Measurements from ENCODE around the gene MOB3A.
"Not testable (repeated sequence)": the region's sequence is repeated elsewhere in the genome, so short reads cannot be mapped to it uniquely, and the experiment has no call there.

The MOB3A gene

DNA sequence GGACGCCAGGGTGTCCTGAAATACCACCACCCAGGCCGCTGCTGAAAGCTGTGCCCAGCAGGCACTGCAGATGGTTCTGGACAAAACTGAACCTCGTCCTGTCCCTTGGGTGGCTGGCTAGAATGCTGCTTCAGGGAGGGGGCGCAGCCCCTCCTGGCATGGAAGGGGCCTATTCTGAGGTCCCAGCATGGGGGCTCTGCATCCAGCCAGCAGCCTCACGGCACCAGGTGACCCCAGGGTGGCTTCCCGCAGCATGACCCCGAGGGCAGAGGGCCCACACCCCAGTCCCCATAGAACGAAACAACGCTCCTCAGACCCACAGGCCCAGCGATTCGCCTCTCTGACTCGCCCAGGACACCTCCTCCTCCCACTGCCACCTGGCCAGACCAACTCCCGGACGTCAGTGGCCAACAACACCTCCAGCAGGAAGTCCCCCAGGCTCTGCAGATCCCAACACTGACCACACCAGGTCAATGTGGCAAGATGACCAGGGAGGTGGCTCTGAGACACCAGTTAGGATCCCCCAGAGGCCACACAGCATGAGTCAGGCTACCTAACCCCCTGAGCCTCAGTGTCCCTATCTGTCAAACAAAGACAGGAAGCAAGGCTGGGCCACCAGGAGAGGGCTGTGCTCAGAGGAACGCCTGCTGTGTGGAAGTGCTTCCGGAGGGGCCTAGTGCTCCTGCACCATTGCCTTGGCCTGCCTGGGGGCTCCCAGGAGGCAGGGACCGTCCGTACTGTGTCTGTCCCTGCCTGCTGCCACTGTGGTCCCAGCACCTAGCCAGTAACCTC, 51.2 kb downstream of the MOB3A start:
- DNase-seq = no peak

GRCh38 chr19:2043961-2044708, 52.0 kb downstream of the MOB3A start:
- DNase-seq = no peak

GRCh38 chr19:2043251-2043641, 52.9 kb downstream of the MOB3A start:
- no peak for DNase-seq

DNA sequence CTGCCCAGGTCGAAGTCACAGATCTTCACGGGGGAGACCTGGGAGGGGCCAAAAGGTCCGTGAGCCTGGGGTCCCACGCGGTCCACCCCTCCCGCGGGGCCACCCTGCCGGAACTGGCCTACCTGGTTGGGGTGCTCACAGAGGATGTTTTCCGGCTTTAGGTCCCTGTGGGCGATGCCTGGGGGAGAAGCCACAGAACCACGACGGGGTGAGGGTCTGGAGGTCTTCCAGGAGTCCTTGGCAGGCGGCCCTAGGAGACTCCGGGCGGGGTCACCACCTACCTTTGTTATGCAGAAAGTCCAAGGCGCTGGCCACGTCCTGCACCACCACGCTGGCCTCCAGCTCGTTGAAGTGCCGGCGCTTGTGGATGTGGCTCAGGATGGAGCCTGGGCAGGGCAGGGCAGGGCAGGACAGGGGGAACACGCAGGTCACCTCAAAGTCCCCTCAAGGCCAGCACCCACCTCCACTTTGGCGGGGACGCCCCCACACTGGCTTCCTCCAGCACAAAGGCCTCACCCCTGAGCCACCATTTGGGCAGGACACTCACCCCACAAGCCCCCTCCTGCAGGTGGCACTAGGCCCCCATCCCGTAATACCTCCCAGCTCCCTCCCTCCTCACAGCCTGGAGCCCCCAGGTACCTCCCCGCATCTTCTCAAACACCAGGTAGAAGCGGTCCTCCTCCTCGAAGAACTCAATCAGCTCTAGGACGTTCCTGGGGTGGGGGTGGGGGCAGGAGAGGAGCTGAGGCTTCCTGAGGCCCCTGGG, 53.5 kb downstream of the MOB3A start:
- DNase-seq = no peak

- DNase-seq = peak; percentile 96
Measured at GRCh38 chr19:2041683-2042484, 54.2 kb downstream of the MOB3A start.

GRCh38 chr19:2041433-2041682, 54.8 kb downstream of the MOB3A start:
- DNase-seq = no peak

DNA sequence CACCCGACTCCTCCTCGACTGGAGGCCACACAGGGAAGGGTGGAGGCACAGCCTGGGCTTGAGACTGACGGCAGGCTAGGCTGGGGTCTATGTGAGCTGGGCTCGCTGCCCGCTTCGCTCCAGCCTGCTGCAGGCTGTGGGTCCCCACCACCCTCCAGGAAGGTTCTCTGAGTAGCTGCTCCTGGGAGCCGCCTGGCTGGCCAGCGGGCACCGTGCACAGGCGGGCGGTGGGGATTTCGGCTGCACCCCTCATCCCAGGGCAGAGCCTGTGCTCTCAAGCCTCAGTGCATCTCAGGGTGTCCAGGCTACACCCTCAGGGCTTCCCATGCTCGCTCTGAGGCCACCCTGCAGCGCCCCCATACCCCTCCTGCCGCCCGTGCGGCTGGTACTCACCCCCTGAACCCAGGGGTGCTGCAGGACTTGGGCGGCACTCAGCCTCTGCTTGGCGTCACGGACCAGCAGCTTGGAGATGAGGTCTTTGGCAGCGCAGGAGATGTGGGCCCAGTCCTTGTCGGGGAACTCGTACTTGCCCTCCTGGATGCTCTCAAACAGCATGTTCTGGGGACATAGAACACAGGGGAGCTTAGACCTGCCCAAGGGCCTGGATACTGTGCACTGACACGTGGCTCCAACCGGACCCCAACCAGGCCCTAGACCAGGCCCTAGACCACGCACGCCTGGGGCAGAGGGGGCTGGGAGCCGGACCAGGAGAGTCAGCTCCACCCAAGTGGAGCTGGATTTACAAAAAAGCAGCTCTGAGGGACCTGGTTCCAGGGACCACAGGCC, 55.3 kb downstream of the MOB3A start:
- DNase-seq = no peak

DNA sequence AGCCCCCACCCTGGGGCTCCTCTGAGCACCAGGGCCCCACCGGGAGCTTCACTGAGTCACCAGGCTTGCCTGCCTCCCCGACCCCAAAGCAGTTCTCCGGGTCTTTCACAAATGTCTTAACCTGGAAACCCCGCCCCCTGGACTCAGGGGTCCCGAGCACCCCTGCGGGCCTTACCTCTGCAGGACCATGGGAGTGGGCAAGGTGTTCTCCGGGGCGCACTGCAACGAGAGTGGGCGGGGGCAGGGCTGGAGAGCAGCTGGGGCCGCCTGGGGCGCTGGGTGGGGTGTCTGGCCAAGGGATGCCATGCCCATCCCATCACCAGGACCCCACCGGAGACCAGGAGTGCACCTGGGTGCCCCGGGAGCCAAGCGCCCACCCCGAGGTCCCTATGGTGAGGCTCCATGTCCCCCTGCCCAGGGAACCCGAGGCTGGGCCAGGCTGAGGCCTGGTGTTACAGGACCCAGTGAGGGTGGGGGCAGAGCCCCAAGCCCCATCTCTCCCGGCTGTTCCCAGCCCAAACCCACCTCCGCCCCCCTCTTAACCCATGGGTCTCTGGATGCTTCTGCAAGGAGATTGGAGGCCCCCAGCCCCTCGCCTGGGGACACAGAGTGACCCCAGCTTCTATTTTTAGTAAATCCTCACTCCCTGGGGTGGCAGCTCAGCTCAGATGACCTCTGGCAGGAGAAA, 56.0 kb downstream of the MOB3A start:
- no peak for DNase-seq

DNA sequence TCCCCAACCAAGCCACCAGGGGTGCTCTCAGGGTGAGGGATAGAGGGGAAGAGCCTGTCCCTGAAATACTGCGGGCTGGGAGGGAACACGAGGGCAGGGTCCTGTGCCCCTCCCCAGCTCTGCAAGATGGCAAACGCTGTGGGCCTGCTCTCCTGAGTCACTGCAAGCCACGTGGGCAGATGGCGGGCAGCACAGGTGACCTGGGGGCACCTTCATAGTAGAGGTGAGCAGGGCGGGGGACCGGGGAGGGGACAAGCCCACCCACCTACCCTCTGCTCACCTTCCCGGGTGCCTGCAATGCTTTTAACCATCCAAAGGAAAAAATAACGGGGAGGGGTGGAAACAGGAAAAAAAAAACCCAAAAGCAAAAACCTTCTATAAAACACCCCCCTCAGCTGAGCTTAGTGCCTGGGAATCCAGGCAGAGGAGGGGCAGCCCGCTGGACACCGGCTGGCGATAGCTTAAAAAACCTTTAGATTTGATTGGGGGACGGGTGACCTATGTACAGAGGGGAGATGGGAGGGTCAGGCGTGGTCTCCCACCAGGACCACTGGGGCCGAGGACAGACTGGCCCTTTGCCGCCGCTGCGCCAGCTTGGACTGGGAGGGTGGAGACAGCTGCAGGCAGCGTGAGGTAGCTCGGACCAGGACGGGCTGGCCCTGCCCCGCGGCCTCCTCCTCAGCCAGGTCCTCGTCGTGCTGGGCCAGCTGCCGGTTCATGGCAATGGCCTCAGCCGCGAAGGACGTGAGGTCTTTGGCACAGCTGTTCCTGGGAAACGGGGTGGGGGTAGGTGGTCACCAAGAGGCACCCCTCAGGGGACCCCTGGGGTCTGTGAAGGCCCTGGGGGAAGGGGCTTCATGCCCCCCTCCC, 56.8 kb downstream of the MOB3A start:
- DNase-seq = no peak

DNA sequence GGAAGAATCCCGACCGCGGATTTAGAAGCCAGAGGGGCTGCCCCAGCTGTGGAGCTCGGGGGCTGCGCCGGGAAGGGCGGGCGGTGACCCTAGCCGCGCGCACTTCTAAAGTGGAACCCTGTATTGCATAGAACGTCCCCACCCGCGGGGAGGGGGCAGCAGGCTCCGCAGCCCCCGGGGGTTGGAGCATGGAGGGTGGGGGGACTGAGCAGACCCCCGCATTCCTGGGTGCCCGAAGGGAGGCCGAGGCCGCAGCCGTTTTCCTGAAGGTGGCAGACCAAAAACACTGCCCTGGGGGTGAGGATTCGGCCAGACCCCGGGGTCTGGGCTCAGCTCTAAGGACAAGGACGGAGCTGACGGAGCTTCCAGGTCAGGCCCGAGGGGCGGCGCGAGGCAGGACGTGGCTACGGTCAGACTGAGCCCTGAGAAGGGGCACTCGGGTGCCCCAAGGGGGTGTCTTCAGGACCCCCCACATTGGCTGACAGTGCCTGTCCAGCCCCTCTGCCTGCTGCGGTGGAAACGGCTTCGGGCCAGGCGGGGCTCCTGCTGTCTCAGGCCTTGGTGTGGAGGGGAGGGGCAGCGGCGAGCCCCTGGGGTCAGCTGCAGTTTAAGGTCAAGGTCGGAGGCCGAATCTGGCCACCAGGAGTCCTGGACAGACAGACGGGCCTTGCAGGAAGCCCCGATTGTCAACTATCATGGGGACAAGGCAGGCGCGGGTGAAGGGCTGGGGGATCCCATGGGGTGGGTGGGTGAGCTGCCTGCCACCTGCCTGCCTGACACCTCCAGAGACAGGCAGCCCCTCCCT, 57.6 kb downstream of the MOB3A start:
- DNase-seq = no peak

DNA sequence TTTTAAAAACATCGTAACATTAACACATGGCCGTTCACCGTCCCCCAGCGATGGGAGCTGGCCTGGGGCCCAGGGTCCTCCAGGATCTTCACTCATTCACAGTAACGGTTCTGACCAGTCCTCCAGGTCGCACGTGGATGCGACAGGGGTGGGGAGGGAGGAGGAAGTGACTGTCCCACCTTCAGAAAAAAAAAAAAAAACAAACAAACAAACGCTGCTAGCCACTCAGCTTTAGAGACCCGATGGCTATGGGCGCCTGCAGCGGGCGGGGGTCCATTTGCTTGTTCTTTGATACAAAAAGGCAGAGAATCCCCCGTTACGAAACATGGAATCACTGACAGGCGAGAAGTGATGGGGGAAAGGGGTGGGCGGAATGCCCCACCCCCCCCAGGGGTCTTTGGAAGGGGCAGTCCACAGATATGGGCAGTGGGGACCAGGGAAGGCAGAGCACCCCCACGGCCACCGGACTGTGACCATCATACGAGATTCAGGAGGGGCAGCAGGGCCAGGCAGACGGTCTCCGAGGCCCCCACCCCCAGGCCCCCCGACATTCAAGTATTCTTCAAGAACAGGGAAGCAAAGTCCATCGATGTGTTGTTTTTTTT, 58.4 kb downstream of the MOB3A start:
- DNase-seq = no peak

- no peak for DNase-seq
Measured at GRCh38 chr19:2036424-2036823, 59.7 kb downstream of the MOB3A start.

DNA sequence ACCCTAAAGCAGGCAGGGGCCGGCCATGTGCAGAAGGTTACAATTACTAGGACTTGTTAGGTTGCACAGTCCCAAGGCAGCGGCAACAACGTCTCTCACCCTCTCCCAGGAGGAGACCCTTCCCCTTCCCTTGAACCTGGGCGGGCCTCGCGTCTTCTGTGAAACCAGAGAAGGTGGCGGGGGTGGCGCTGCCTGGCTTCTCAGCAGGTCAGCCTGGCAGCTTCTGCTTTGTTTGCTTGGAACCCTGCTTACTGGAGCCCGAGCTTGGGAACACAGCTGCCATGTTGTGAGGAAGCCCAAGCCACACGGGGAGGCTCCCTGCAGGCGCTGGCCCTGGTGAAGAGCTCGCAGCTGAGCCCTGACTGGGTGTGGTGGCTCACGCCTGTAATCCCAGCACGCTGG, 60.5 kb downstream of the MOB3A start:
- DNase-seq = no peak

- no peak for DNase-seq
Measured at GRCh38 chr19:2034729-2035589, 61.2 kb downstream of the MOB3A start.

DNA sequence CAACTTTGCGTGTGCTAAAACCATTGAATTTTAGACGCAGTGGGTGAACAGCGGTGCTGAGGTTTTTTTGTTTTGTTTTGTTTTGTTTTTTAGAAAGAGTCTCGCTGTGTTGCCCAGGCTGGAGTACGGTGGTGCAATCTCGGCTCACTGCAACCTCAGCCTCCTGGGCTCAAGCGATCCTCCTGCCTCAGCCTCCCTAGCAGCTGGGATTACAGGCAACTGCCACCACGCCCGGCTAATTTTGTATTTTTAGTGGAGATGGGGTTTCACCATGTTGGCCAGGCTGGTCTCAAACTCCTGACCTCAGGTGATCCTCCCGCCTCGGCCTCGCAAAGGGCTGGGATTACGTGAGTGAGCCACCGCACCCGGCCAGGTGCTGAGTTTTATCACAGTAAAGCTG, 61.9 kb downstream of the MOB3A start:
- not testable (repeated sequence) for DNase-seq

DNA sequence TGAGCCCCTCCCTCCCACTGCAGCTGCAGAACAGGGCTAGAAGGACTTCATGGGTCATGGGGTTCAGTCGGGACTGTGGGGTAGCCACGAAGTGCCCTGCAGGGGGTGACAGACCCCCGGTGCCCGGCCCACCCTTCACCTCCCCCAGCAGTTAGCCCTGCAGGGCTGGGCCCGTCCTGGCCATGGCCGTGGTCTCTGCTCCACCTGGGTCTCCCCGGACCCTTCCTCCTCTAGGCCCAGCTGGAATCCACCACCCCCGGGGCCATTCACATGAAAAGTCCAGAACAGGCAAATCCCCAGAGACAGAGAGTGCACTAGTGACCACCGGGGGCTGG, 62.3 kb downstream of the MOB3A start:
- no peak for DNase-seq

DNA sequence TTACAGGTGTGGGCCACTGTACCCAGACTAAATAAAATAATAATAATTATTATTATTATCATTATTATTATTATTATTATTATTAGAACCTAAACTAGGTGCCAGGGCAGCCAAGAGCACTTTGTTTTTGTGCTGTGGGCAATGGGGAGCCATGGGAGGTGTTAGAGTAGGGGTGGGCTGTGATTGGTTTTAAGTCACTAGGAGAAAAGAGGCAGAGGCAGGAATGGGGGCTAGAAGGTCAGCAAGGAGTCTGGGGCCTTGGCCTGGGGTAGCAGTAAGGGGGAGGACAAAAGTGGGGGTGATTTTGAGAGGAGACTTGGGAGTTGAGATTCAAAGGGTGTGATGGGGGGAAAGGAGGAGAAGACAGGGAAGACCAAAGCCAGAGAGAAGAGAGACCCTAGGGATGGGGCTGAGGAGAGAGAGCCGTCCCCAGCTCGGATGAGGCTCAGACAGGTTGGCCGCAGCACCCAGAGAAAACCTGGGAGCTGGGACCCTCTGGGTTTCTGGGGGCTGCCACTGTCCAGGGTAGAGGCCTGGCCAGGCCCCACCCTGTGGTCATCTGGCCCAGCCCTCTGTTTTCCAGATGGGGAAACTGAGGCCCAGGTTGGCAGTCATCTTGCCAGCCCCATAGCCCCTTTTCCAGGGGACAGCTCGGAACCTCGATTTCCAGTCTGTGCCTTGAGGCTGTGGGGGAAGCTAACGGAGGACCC, 62.9 kb downstream of the MOB3A start:
- DNase-seq = no peak

Measured in NCI-H2171 (cell line).